Measurements from ENCODE around the gene CAP2.

GRCh38 chr6:17389274-17389847, 4.0 kb upstream of the CAP2 start:
- TF ChIP-seq EZH2 (IDR thresholded peaks at IDR 0.05; ENCODE audit: insufficient read depth, poor library complexity, severe bottlenecking) (no peak), EZH2phosphoT487 (IDR thresholded peaks at IDR 0.05; ENCODE audit: insufficient read depth, low read depth) (no peak)

Measured in GM23248 (cell line).